HS-27A (cell line): ENCODE data around the gene ULBP3.
"Not testable (repeated sequence)": the region's sequence is repeated elsewhere in the genome, so short reads cannot be mapped to it uniquely, and the experiment has no call there.

ENCODE experiments used
- DNase-seq: peaks from one replicate; pipeline ENCODE4 v3.0.0-alpha.2; 2012; ENCODE audit warnings: low read depth, missing footprints

Gene ULBP3

GRCh38 chr6:150076196-150076893 is 7.4 kb upstream of the ULBP3 start:
- no peak for DNase-seq

DNA sequence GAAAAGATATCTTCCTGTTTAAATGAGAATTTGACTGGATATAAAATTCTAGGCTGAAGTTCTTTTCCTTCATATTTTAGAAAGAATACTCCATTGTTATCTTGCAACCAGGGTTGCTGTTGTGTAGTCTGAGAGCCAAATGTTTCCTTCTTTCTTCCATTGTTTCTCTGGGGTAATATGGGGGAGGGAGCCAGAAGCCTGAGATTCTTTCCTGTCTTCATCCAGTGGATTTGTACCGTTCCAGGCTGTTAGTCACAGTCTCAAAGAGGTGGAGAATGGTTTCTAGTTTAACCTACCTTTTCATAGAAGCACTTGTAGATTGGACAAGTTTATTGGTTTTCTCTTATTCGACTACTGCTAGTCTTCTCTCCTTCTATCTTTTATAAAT is 6.1 kb upstream of the ULBP3 start:
- DNase-seq: no peak

GRCh38 chr6:150074396-150075033 is 5.6 kb upstream of the ULBP3 start:
- not testable (repeated sequence) for DNase-seq

GRCh38 chr6:150072201-150072600 is 3.3 kb upstream of the ULBP3 start:
- no peak for DNase-seq

DNA sequence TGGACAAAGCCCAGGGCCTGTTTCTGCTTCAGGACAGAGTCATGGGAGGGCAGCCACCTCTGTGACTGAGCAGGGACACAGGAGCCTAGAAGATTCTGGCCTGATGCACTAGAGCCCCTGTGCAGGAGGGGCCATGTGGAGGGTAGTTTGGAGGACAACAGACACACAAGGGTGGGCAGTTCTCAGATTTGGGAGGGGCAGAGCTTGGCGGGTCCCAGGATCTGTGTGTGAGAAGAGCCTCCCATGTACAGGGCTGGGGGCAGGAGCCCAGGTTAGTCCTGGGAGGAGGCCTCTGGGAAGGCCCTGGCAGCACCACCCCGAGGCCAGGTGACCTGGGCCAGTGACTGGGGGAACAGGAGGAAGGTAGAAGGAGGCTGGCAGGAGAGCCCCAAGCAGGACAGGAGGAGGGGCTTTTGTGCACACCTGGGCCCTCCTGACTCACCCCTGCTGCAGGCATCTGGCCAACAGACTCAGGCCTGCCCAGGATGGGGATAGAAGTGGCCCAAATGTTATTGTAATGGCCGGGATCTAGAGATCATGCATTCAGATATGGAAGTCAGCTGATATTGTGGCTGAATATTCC is 1.4 kb upstream of the ULBP3 start:
- DNase-seq: no peak

DNA sequence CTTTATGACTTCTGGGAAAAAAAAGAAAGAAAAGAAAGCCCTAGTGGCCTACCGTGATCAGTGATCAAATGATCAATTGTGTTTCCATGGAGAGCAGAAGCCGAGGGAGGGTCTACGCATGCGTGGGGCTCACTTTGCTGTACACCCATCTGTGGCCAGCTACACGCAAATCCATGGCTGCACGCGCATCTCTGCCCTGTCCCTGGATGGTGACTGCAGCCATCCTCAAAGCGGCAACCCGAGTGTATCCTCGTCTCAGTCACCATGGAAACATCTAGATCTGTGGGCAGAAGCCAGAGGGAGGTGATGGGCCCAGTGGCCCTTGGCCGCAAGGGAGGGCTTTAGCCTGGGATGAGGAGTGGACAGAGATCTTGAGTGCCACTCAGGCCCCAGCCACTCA is 785 bp upstream of the ULBP3 start:
- DNase-seq: no peak

- DNase-seq: no peak
Measured at GRCh38 chr6:150068151-150068550, 770 bp downstream of the ULBP3 start.

GRCh38 chr6:150065083-150065482 is 3.8 kb downstream of the ULBP3 start:
- DNase-seq: no peak

GRCh38 chr6:150063640-150064039 is 5.3 kb downstream of the ULBP3 start:
- no peak for DNase-seq

DNA sequence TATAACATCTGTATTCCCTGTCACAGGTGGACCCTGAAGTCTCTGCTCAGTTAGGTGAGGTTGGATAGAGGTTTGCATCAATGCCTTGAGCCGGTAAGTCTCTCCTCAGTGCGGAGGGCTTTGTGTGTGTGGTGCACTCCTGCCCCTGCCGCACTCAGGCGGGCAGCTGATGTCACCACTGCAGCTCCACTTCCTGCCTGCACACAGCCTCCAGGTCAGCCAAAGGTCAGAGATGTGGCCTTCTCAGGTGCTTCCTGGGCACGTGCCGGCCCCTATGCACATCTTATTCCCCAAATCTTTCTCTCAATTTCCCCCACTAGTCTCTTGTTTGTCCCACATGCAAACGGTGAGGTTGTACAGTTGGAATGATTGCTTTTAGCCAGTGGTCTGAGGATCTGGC is 8.9 kb downstream of the ULBP3 start:
- not testable (repeated sequence) for DNase-seq

- no peak for DNase-seq
Measured at GRCh38 chr6:150058986-150059385, 9.9 kb downstream of the ULBP3 start.

DNA sequence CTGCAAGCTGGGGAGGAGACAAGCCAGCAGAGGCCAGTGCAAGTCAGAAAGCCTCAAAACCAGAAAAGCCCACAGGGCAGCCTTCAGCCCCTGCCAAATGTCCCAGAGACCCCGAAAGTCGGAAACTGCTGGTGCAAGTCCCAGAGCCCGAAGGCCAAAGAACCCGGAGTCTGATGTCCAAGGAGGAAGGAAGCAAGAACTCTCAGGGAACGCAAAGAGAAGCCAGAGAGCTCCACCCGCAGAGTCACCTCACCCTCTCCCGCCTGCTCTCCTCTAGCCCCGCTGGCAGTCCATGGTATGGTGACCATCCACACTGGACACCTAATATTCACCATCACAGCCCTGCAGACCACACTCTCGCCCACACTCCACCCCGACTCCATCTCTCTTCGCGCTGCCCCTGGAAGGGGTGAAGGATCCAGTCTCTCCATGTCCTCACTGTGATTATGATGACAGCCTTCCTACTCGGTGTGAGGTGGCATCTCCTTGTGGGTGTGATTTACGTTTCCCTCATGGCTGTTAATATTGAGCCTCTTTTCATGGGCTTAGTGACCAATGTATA is 10.6 kb downstream of the ULBP3 start:
- DNase-seq: no peak

DNA sequence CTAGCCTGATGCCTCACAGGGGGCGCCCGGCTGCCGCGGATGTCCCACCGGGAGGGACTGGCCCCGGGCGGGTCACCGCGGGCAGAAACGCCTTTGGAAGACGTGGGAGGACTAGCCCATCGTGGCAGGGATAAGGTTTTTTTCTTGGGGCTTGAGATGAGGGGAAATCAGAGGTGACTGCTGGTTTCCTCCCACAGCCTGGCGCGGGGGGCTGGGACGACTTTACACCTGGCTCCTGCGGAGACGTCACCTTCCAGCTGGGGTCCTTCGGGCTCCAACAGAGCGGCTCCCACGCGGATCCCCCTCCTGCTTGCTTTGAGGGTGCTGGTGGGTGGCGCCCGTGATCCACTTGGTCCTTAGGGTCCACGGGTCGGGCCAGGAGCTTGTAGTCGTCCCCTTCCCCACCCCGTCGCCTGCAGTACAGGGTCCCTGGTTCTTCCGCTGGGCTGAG is 11.4 kb downstream of the ULBP3 start:
- DNase-seq: no peak

- DNase-seq: no peak
Measured at GRCh38 chr6:150056916-150057315, 12.0 kb downstream of the ULBP3 start.

- no peak for DNase-seq
Measured at GRCh38 chr6:150056156-150056555, 12.8 kb downstream of the ULBP3 start.

- no peak for DNase-seq
Measured at GRCh38 chr6:150055131-150055530, 13.8 kb downstream of the ULBP3 start.

- DNase-seq: no peak
Measured at GRCh38 chr6:150053450-150053849, 15.5 kb downstream of the ULBP3 start.

GRCh38 chr6:150050846-150051245 is 18.1 kb downstream of the ULBP3 start:
- DNase-seq: no peak

GRCh38 chr6:150048099-150048498 is 20.8 kb downstream of the ULBP3 start:
- DNase-seq: no peak

DNA sequence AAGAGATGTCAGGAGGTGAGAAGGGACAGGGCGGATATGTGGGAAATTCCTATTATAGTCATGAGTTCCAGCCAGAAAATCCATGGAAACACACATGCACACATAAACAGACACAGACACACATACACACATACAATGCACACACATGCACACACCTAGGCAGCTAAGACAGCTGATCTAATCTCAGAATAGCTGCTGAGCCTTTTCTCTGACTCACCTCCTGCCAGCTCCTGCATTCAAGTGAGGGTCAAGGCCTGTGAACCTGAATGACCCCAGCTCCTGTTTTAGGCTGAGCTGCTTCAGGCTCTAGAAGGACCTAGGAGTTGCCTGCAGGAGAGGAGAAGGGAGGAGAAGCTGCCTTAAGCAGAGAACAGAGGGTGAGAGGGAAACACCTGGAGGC is 22.0 kb downstream of the ULBP3 start:
- no peak for DNase-seq

GRCh38 chr6:150044621-150045145 is 24.2 kb downstream of the ULBP3 start:
- DNase-seq: no peak

- DNase-seq: no peak
Measured at GRCh38 chr6:150043501-150044412, 25.2 kb downstream of the ULBP3 start.
